C4-2B (cell line): ENCODE results near the gene KDM4C.

Experiments
- H3K27ac ChIP-seq: fragments of 450-650 bp; 2 replicates; pipeline ENCODE4 v1.5.1; 2017
- CTCF ChIP-seq: fragments of 450-650 bp; conservative IDR thresholded peaks from 2 replicates; pipeline ENCODE4 v1.5.1; 2017; ENCODE audit warnings: mild to moderate bottlenecking
- ZFX ChIP-seq: fragments of 450-650 bp; IDR thresholded peaks from 2 replicates; pipeline ENCODE4 v1.6.1; 2017

Gene KDM4C

DNA sequence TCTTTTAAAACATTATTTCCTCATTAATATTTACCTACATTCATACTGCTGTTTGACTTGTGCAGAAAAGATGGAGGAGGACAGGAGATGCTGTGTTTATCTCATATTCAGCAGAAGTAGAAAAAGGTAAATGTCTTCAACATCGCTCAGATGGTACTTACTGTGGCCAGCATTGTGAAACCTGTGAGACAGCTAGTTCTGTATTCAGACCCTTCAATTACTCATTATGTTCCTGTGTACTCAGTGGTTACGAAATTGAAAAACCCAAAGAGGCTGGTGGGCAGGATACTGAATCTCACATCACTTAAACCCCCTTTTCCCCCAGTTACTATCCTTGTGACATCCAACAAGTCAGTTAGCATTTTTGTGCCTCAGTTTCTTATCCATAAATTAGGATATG, 216.0 kb downstream of the KDM4C start:
- TF ChIP-seq CTCF (no peak), ZFX (no peak)

GRCh38 chr9:6975198-6975597, 217.4 kb downstream of the KDM4C start:
- no peak overlapping the region for H3K27ac ChIP-seq
- no peak for TF ChIP-seq ZFX
- no peak for TF ChIP-seq CTCF

More for the DNA sequence above, 216.0 kb downstream of the KDM4C start:
- H3K27ac ChIP-seq: no peak overlapping the region

DNA sequence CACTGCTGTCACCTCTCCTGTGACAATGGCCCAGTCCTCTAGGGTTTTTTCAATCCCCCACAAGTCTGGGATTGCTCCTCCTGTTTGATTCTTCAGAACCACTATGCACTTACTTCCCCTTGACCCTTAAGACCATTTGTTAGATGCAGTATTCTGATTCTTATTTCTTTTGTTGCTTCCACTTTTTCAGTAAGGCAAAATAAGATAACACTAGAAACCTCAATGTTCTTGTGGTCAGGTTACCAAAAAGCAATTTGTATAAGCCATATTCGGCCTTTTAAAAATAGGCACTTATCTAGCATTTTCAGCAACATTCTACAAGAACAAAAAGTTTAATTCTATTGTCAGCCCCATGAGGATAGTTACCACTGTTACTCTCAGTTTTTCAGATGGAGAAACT, 220.0 kb downstream of the KDM4C start:
- H3K27ac ChIP-seq: no peak overlapping the region
- no peak for TF ChIP-seq CTCF
- no peak for TF ChIP-seq ZFX

GRCh38 chr9:6978591-6978990, 220.8 kb downstream of the KDM4C start:
- no peak for TF ChIP-seq ZFX
- TF ChIP-seq CTCF: no peak

DNA sequence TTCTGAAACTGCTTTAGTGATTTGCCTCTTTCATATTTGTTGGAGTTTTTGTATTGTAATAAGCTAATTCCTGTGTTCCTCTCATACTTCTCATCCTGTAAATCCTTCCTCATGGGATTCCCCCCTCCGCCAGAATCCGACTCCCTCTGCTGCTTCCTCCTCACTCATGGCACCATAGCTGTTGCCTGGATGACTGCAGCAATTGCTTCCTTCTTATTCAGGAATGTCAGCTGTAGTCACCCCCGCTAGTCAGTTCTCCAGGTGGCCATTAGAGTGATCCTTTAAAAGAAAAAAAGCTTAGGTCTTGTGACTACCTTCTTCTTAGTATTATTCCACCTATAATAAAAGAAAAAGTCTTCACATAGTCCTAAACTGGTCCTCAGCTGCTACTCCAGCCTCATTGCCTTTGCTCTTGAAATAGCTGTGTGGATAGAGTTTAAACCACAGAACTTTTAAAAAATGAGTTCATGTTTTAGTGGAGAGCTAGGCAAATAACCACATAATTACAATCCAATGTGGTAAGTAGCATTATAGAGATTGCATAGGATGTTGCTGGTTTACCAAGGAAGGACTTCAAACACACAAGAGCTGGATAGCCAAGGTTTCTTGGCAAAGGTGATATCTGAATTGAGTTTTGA, 227.3 kb downstream of the KDM4C start:
- TF ChIP-seq ZFX (no peak), CTCF (no peak)
- no peak overlapping the region for H3K27ac ChIP-seq

More at GRCh38 chr9:6978591-6978990, 220.8 kb downstream of the KDM4C start:
- H3K27ac ChIP-seq: no peak overlapping the region

DNA sequence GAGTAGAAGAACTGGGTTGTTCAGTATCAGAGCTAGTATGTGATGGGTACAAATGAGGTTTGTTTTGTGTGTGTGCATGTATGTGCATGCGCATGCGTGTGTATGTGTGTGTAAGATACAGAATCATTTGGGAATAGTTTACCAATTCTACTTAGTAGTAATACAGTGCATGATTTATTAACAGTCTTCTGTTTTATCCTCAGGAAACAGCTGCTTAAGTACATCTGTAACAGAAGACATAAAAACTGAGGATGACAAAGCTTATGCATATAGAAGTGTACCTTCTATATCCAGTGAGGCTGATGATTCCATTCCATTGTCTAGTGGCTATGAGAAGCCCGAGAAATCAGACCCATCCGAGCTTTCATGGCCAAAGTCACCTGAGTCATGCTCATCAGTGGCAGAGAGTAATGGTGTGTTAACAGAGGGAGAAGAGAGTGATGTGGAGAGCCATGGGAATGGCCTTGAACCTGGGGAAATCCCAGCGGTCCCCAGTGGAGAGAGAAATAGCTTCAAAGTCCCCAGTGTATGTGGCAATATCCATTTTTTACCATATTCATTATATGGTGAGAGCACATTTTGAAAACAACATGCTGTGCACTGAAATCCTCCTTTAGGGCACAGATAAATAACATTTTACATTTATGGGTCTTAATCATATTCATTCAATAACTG, 228.5 kb downstream of the KDM4C start:
- no peak overlapping the region for H3K27ac ChIP-seq
- TF ChIP-seq ZFX (no peak), CTCF (no peak)

- no peak overlapping the region for H3K27ac ChIP-seq
- TF ChIP-seq ZFX: no peak
- TF ChIP-seq CTCF: no peak
Measured at GRCh38 chr9:6987381-6987780, 229.6 kb downstream of the KDM4C start.
